ENCODE results near the gene SLC40A1. TPM values are rescaled to one million over a fixed set of nuclear protein-coding genes. Genes with fewer than 3 reads are reported as not detected.

Gene SLC40A1
- polyA plus RNA-seq, 1 experiment = 5.2 TPM

GRCh38 chr2:189557373-189557772 lies 23.2 kb downstream of the SLC40A1 start:
- no peaks in the 10 kb centered on the region for H3K27me3 ChIP-seq (ENCODE audit: control insufficient read depth, insufficient read depth, low read length)
- no peaks in the 10 kb centered on the region for H3K9me3 ChIP-seq (ENCODE audit: control insufficient read depth, insufficient read depth, low read length)
- ChIA-PET CTCF (interaction anchor here (0.6 to 1.4 kb wide), 2 partner anchors 103 kb away, joined by 3 to 7 read pairs; no protein-coding TSS in a partner anchor), POLR2A (no interaction called here)
- TF ChIP-seq CTCF (IDR thresholded peaks at IDR 0.05; ENCODE audit: low read depth, low read length) = no peak
- H3K27ac ChIP-seq (ENCODE audit: low read depth, low read length) = no peak overlapping the region
- no peak overlapping the region for H3K4me3 ChIP-seq (ENCODE audit: low read depth, low read length)
- no peak for DNase-seq (ENCODE audit: low read depth, low spot score)

GRCh38 chr2:189556526-189556925 lies 24.1 kb downstream of the SLC40A1 start:
- Histone ChIP-seq H3K27me3 (ENCODE audit: control insufficient read depth, insufficient read depth, low read length) (no peaks in the 10 kb centered on the region), H3K27ac (ENCODE audit: low read depth, low read length) (no peak overlapping the region), H3K4me3 (ENCODE audit: low read depth, low read length) (no peak overlapping the region), H3K9me3 (ENCODE audit: control insufficient read depth, insufficient read depth, low read length) (no peaks in the 10 kb centered on the region)
- DNase-seq (ENCODE audit: low read depth, low spot score) = no peak
- POLR2A ChIA-PET = interaction anchor here (0.7 kb wide), 1 partner anchor 18 kb away, joined by 3 read pairs; no protein-coding TSS in a partner anchor
- CTCF ChIA-PET = no interaction called here
- TF ChIP-seq CTCF (IDR thresholded peaks at IDR 0.05; ENCODE audit: low read depth, low read length) = no peak

- H3K27me3 ChIP-seq (ENCODE audit: control insufficient read depth, insufficient read depth, low read length) = no peaks in the 10 kb centered on the region
- no peaks in the 10 kb centered on the region for H3K9me3 ChIP-seq (ENCODE audit: control insufficient read depth, insufficient read depth, low read length)
- CTCF ChIA-PET = interaction anchor here (0.9 kb wide), 1 partner anchor 54 kb away, joined by 6 read pairs; no protein-coding TSS in a partner anchor
- no peak overlapping the region for H3K4me3 ChIP-seq (ENCODE audit: low read depth, low read length)
- H3K27ac ChIP-seq (ENCODE audit: low read depth, low read length) = no peak overlapping the region
- POLR2A ChIA-PET = no interaction called here
- no peak for TF ChIP-seq CTCF (IDR thresholded peaks at IDR 0.05; ENCODE audit: low read depth, low read length)
- DNase-seq (ENCODE audit: low read depth, low spot score) = no peak
Observed at GRCh38 chr2:189555232-189555631, 25.4 kb downstream of the SLC40A1 start.

GRCh38 chr2:189553504-189554088 lies 27.0 kb downstream of the SLC40A1 start:
- DNase-seq (ENCODE audit: low read depth, low spot score) = no peak
- no peak overlapping the region for H3K4me3 ChIP-seq (ENCODE audit: low read depth, low read length)
- POLR2A ChIA-PET = interaction anchor here (1.5 kb wide), 1 partner anchor 17 kb away, joined by 3 read pairs; no protein-coding TSS in a partner anchor
- H3K9me3 ChIP-seq (ENCODE audit: control insufficient read depth, insufficient read depth, low read length) = no peaks in the 10 kb centered on the region
- TF ChIP-seq CTCF (IDR thresholded peaks at IDR 0.05; ENCODE audit: low read depth, low read length) = no peak
- no peaks in the 10 kb centered on the region for H3K27me3 ChIP-seq (ENCODE audit: control insufficient read depth, insufficient read depth, low read length)
- H3K27ac ChIP-seq (ENCODE audit: low read depth, low read length) = no peak overlapping the region
- CTCF ChIA-PET = no interaction called here

- no peaks in the 10 kb centered on the region for H3K9me3 ChIP-seq (ENCODE audit: control insufficient read depth, insufficient read depth, low read length)
- no peak overlapping the region for H3K27ac ChIP-seq (ENCODE audit: low read depth, low read length)
- no peak for DNase-seq (ENCODE audit: low read depth, low spot score)
- ChIA-PET POLR2A (interaction anchor here (1.5 kb wide), 1 partner anchor 18 kb away, joined by 3 read pairs; no protein-coding TSS in a partner anchor), CTCF (no interaction called here)
- no peak for TF ChIP-seq CTCF (IDR thresholded peaks at IDR 0.05; ENCODE audit: low read depth, low read length)
- H3K4me3 ChIP-seq (ENCODE audit: low read depth, low read length) = no peak overlapping the region
- no peaks in the 10 kb centered on the region for H3K27me3 ChIP-seq (ENCODE audit: control insufficient read depth, insufficient read depth, low read length)
Observed at GRCh38 chr2:189552991-189553404, 27.6 kb downstream of the SLC40A1 start.
